ENCODE results near the gene IL19.

DNA sequence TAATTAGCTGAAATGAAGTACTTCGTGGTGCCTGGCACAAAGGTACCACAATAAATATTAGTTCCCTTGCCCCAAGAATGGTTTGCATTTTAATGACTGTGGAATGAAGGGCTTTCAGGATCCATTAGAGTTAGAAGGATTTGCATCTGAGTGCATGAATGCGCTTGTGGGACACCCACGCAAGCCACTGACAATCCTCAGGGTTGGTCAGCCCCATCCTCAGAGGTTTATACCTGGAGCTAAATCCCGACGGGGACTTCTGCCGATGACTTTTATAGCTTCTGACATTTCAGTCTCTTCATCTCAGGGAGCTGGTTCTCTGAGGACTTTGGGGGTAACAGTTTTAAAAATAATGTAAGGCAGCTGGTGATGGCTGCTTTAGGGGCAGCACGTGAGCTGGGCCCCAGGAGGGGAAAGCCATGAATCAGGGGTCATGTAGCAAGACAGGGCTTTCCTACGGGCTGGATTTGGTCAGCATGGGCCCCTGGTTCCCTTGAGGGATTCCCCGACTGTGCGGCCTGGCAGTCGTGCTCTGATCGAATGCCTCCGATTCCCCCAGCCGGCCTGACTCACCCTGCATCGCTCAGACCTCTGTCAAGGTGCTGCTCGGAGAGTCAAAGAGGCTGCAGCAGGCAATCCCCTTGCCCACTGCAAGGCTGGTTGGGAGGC, 22.5 kb downstream of the IL19 start:
- TF ChIP-seq, protein P1, sequence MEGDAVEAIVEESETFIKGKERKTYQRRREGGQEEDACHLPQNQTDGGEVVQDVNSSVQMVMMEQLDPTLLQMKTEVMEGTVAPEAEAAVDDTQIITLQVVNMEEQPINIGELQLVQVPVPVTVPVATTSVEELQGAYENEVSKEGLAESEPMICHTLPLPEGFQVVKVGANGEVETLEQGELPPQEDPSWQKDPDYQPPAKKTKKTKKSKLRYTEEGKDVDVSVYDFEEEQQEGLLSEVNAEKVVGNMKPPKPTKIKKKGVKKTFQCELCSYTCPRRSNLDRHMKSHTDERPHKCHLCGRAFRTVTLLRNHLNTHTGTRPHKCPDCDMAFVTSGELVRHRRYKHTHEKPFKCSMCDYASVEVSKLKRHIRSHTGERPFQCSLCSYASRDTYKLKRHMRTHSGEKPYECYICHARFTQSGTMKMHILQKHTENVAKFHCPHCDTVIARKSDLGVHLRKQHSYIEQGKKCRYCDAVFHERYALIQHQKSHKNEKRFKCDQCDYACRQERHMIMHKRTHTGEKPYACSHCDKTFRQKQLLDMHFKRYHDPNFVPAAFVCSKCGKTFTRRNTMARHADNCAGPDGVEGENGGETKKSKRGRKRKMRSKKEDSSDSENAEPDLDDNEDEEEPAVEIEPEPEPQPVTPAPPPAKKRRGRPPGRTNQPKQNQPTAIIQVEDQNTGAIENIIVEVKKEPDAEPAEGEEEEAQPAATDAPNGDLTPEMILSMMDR (IDR thresholded peaks at IDR 0.05; ENCODE audit: insufficient read depth, low read length, poor library complexity, severe bottlenecking): no peak
- TF ChIP-seq EZH2phosphoT487 (conservative IDR thresholded peaks at IDR 0.05; ENCODE audit: low read length): no peak
